Sigmoid colon (tissue), 7 donors: ENCODE measurements around the gene MEMO1. TPM values are rescaled to one million over a fixed set of nuclear protein-coding genes. Genes with fewer than 3 reads are reported as not detected.

Experiments
- DNase-seq: peaks from one replicate; pipeline ENCODE4 v3.0.0-alpha.2; 2019
- H3K27ac ChIP-seq, 4 donors: fragments of 200-600 bp; sonication (generic); one replicate each; pipeline ENCODE4 v1.5.1; 2016 to 2019; ENCODE audit warnings: mild to moderate bottlenecking in 1 of 4
- H3K27me3 ChIP-seq, 3 donors: fragments of 200-600 bp; sonication (generic); one replicate each; pipeline ENCODE4 v1.5.1; 2019; ENCODE audit warnings: mild to moderate bottlenecking in 1 of 3
- H3K36me3 ChIP-seq, 4 donors: fragments of 200-600 bp; sonication (generic); one replicate each; pipeline ENCODE4 v1.5.1; 2016 to 2019
- H3K4me1 ChIP-seq, 4 donors: fragments of 200-600 bp; sonication (generic); one replicate each; pipeline ENCODE4 v1.5.1; 2017 to 2019
- H3K4me3 ChIP-seq, 4 donors: fragments of 200-600 bp; sonication (generic); one replicate each; pipeline ENCODE4 v1.5.1; 2017 to 2019; ENCODE audit warnings: mild to moderate bottlenecking in 2 of 4, moderate library complexity in 1 of 4
- H3K9me3 ChIP-seq, 4 donors: fragments of 200-600 bp in 3 of 4; sonication (generic) in 3 of 4; one replicate each; pipeline versions ENCODE4 v1.5.1 to v1.6.1; 2013 to 2019
- EP300 ChIP-seq, 4 donors: sonication (generic); formaldehyde crosslinking; IDR thresholded peaks; one replicate each; pipeline ENCODE4 v1.6.1; 2017; ENCODE audit warnings: antibody characterized with exemption in 4 of 4
- POLR2A ChIP-seq, 2 donors: fragments of 450-650 bp; IDR thresholded peaks; one replicate each; pipeline ENCODE4 v1.6.1; 2016; ENCODE audit warnings: antibody characterized with exemption in 2 of 2, mild to moderate bottlenecking in 2 of 2, moderate library complexity in 2 of 2
- POLR2AphosphoS5 ChIP-seq, 4 donors: sonication (generic); formaldehyde crosslinking; IDR thresholded peaks; one replicate each; pipeline ENCODE4 v1.6.1; 2017; ENCODE audit warnings: antibody characterized with exemption in 4 of 4
- WGBS, 2 donors: extraction: QIAGEN DNeasy Blood & Tissue Kit; methylation state at CpG; one replicate each; pipeline ENCODE4 v1.1.7; 2013; 5-methylcytosine and 5-hydroxymethylcytosine counted together
- intact Hi-C: fragments of 100-400 bp; cut with DNase I; formaldehyde crosslinking; loops from one replicate; pipeline ENCODE4 v1.15.1; 2023
- polyA plus RNA-seq, 3 donors: library from polyadenylated mRNA; stranded (reverse); fragments of 200-250 nt; gene quantifications; one replicate each; pipeline ENCODE4 v1.2.3, GENCODE V29; 2013
- total RNA-seq, 4 donors: library from RNA; depleted of rRNA; stranded (reverse); fragments of >200 nt; gene quantifications; one replicate each; pipeline ENCODE4 v1.1.0, GENCODE V29; 2016
- TF ChIP-seq, protein P1 (sequence below), 4 experiments: fragments of 450-650 bp in 3 of 4; fragments of 200-600 bp in 1 of 4; IDR thresholded peaks; one replicate each; pipeline ENCODE4 v1.5.1; 2016 to 2019; ENCODE audit warnings: antibody characterized with exemption in 4 of 4, mild to moderate bottlenecking in 3 of 4, moderate library complexity in 2 of 4
- donor health status: healthy with polysubstance abuse.
- donor health status: Bipolar disorder and iron deficiency.
- donor health status: healthy.

The MEMO1 gene
- total and polyA plus RNA-seq, 7 donors = 18.3 to 39.6 (median 29.6) TPM

DNA sequence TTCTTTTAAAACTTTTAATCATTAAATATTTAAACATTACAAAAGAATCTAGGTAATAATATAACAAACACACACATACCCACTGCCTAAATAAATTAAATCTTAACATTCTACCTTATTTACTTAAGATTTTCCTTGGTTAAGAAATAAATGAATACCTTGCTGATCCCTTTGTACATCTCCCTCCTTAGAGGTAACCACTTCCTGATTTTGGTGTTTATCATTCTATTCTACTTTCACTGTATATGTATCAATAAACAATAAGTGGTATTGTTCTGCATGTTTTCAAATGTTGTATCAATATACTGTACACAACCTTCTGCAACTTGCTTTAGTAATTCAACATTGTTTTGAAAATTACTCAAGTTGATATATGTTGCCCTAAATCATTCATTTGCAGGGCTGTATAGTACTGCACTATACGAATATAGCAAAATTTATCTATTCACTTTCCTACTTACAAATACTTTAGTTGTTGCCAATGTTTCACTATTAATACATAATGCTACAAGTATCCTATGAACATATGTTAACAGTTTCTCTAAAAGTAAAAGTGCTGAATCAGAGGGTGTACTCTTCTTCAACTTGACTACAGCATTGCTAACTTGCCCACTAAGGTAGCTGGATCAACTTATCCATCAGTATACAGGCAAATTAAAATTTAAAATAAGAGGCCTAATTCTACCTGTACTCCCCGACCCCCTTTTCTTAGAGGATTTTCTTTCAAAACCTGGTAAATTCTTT is 65.8 kb downstream of the MEMO1 start:
- Histone ChIP-seq H3K27ac (no peak overlapping the region), H3K4me1 (no peaks in the 10 kb centered on the region), H3K36me3 (peaks cover 0 to 10% (median 4%) of the 10 kb centered on the region in 4 donors), H3K9me3 (no peaks in the 10 kb centered on the region), H3K4me3 (no peak overlapping the region), H3K27me3 (no peaks in the 10 kb centered on the region)
- TF ChIP-seq, protein P1, sequence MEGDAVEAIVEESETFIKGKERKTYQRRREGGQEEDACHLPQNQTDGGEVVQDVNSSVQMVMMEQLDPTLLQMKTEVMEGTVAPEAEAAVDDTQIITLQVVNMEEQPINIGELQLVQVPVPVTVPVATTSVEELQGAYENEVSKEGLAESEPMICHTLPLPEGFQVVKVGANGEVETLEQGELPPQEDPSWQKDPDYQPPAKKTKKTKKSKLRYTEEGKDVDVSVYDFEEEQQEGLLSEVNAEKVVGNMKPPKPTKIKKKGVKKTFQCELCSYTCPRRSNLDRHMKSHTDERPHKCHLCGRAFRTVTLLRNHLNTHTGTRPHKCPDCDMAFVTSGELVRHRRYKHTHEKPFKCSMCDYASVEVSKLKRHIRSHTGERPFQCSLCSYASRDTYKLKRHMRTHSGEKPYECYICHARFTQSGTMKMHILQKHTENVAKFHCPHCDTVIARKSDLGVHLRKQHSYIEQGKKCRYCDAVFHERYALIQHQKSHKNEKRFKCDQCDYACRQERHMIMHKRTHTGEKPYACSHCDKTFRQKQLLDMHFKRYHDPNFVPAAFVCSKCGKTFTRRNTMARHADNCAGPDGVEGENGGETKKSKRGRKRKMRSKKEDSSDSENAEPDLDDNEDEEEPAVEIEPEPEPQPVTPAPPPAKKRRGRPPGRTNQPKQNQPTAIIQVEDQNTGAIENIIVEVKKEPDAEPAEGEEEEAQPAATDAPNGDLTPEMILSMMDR (IDR thresholded peaks at IDR 0.05) = no peak
- TF ChIP-seq EP300 (IDR thresholded peaks at IDR 0.05) (no peak), POLR2AphosphoS5 (IDR thresholded peaks at IDR 0.05) (no peak), POLR2A (IDR thresholded peaks at IDR 0.05) (no peak)
- WGBS, 2 donors = 83 to 92% methylated on average over 2 of the region's 2 CpGs
- intact Hi-C loops = no loop called here
- no peak for DNase-seq

GRCh38 chr2:31943636-31944225 is 67.1 kb downstream of the MEMO1 start:
- H3K27me3 ChIP-seq = no peaks in the 10 kb centered on the region
- intact Hi-C loops = no loop called here
- H3K9me3 ChIP-seq = no peaks in the 10 kb centered on the region
- H3K27ac ChIP-seq = no peak overlapping the region
- DNase-seq = no peak
- peaks cover 0 to 10% (median 4%) of the 10 kb centered on the region in 4 donors for H3K36me3 ChIP-seq
- no peaks in the 10 kb centered on the region for H3K4me1 ChIP-seq
- no peak overlapping the region for H3K4me3 ChIP-seq
- 87 to 95% methylated on average over 3 of the region's 3 CpGs for WGBS, 2 donors
- TF ChIP-seq POLR2AphosphoS5 (IDR thresholded peaks at IDR 0.05) (no peak), EP300 (IDR thresholded peaks at IDR 0.05) (no peak), POLR2A (IDR thresholded peaks at IDR 0.05) (no peak)
- TF ChIP-seq, protein P1 (IDR thresholded peaks at IDR 0.05) = no peak

- peaks cover 0 to 10% (median 4%) of the 10 kb centered on the region in 4 donors for H3K36me3 ChIP-seq
- H3K27ac ChIP-seq = no peak overlapping the region
- WGBS, 2 donors = 97 to 100% methylated on average over 1 of the region's 1 CpG
- no peaks in the 10 kb centered on the region for H3K9me3 ChIP-seq
- H3K4me1 ChIP-seq = no peaks in the 10 kb centered on the region
- no peak for DNase-seq
- intact Hi-C loops = no loop called here
- TF ChIP-seq EP300 (IDR thresholded peaks at IDR 0.05) (no peak), POLR2A (IDR thresholded peaks at IDR 0.05) (no peak), POLR2AphosphoS5 (IDR thresholded peaks at IDR 0.05) (no peak)
- TF ChIP-seq, protein P1 (IDR thresholded peaks at IDR 0.05) = no peak
- no peaks in the 10 kb centered on the region for H3K27me3 ChIP-seq
- no peak overlapping the region for H3K4me3 ChIP-seq
Measured at GRCh38 chr2:31940920-31941319, 69.9 kb downstream of the MEMO1 start.

DNA sequence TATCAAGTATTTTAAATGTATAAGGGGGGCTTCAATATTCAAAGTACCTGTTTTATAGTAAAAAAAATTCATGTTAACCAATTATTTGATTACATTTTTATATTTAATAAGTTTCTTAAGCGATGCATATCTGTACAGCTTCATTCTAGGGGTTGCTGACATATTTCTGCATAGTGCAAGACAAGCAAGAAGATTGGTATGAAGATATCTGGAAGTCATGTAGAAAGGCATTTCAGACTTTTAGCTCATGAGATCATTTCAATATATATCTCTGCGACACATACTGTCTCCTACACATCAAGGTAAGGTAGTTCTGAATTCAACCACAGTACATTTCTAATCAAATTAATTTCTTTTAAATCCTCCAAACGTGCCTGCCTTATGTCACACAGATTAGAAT is 73.1 kb downstream of the MEMO1 start:
- no peak overlapping the region for H3K27ac ChIP-seq
- no peak overlapping the region for H3K4me3 ChIP-seq
- H3K36me3 ChIP-seq = peaks cover 0 to 8% (median 3%) of the 10 kb centered on the region in 4 donors
- DNase-seq = no peak
- WGBS, 2 donors = 96 to 97% methylated on average over 3 of the region's 3 CpGs
- TF ChIP-seq, protein P1 (IDR thresholded peaks at IDR 0.05) = no peak
- intact Hi-C loops = no loop called here
- no peaks in the 10 kb centered on the region for H3K9me3 ChIP-seq
- no peaks in the 10 kb centered on the region for H3K4me1 ChIP-seq
- no peaks in the 10 kb centered on the region for H3K27me3 ChIP-seq
